ENCODE data around the gene L3HYPDH. TPM values are rescaled to one million over a fixed set of nuclear protein-coding genes. Genes with fewer than 3 reads are reported as not detected.

Gene L3HYPDH
- total RNA-seq, 3 donors from 2014 or later: 12.8 to 19.2 (median 16.1) TPM

- no peaks in the 10 kb centered on the region for H3K36me3 ChIP-seq (ENCODE audit: low read depth)
- no peak for TF ChIP-seq CTCF (IDR thresholded peaks at IDR 0.05)
- H3K4me3 ChIP-seq: peak overlapping the region; percentile 74
- ATAC-seq (peak; percentile 65), DNase-seq (no peak)
- no peaks in the 10 kb centered on the region for H3K9me3 ChIP-seq
- intact Hi-C loops (cut with DNase I, micrococcal nuclease): no loop called here
- H3K4me1 ChIP-seq (ENCODE audit: low read depth): peaks cover 32% of the 10 kb centered on the region
Measured at GRCh38 chr14:59484639-59485175, 499 bp upstream of the L3HYPDH start.

DNA sequence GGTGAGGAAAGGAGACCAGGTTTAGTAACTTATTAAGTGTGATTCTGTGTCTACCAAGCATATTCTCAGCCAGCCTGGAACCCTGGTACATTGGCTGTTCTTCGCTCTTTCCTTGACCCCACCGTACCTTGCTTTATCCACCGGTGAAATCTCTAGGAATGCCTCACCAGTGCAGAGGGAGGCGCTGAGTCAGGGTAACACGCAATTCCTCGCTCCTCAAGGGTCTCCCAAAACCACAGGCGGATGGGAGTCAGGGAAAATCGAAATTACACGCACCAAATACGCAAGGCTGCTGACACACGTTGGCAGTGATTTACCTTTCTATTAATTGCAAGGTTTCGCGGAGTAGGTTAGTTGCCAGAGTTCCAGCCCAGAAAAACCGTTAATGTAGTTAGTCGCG lies 845 bp downstream of the L3HYPDH start:
- Histone ChIP-seq H3K36me3 (ENCODE audit: low read depth) (no peaks in the 10 kb centered on the region), H3K4me3 (peak overlapping the region; percentile 74), H3K9me3 (no peaks in the 10 kb centered on the region), H3K4me1 (ENCODE audit: low read depth) (peaks cover 28% of the 10 kb centered on the region)
- TF ChIP-seq CTCF (IDR thresholded peaks at IDR 0.05): no peak
- intact Hi-C loops (cut with DNase I, micrococcal nuclease): no loop called here
- no peak for DNase-seq
- no peak for ATAC-seq

DNA sequence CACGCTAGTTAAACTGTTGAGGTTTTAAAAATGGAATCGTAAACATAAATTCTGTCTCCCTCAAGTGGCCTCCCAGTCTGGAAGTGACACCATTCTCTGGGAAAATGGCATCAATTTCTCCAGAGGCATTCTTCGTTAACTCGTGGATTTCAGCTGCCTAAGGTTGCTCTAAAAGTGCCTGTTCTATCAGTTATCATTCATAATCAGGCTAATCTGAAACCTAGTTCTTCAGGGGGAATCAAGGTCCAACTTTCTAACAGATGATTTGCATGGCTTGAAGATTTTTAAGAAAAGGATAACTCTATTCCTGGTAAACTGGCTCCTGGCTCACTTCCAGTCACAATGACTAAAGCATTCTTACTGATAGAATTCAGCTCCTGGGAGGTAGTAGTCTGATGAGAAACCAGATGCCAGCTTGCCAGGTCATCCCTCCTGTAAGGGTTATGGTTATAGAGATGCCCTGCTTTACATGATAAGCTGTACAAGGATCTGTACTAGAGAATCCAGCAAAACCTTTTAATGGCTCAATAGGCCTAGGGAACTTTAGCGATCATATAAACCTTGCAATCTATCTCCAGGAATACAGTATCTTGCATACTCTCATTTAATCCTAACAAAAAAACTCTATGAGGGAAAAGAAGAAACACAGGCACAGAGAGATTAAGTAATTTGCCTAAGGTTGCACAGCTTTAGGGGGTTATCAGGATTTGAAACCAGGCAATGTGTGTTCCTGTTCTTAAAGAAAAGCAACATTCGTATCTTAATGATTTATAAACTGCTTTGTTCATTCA lies 1.5 kb downstream of the L3HYPDH start:
- Histone ChIP-seq H3K4me3 (no peak overlapping the region), H3K36me3 (ENCODE audit: low read depth) (no peaks in the 10 kb centered on the region), H3K9me3 (no peaks in the 10 kb centered on the region), H3K4me1 (ENCODE audit: low read depth) (peaks cover 24% of the 10 kb centered on the region)
- DNase-seq (peak in 1 of 3 donors; percentile 32), ATAC-seq (no peak)
- intact Hi-C loops (cut with DNase I, micrococcal nuclease): no loop called here
- no peak for TF ChIP-seq CTCF (IDR thresholded peaks at IDR 0.05)

- peaks cover 24% of the 10 kb centered on the region for H3K4me1 ChIP-seq (ENCODE audit: low read depth)
- no peaks in the 10 kb centered on the region for H3K9me3 ChIP-seq
- DNase-seq: no peak
- H3K36me3 ChIP-seq (ENCODE audit: low read depth): no peaks in the 10 kb centered on the region
- no peak for TF ChIP-seq CTCF (IDR thresholded peaks at IDR 0.05)
- H3K4me3 ChIP-seq: no peak overlapping the region
- no peak for ATAC-seq
- intact Hi-C loops (cut with DNase I, micrococcal nuclease): no loop called here
Measured at GRCh38 chr14:59481871-59482540, 2.2 kb downstream of the L3HYPDH start.

DNA sequence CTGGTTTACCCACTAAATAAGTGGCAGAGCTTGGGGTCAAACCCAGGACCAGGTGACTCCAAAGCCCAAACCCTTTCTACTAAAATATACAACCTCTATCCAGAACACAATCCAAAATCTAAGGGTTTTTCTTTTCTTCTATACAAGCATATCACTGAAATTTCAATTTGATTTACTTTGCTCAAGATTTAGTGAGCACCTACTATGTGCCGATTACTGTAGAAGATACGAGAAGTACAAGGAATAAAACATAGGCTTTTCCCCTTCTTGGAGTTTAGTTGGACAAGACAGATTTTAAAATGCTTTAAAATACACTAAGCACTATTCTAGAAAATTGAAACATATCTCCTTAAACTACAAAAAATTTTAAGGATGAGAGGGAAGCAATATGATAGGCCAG lies 2.8 kb downstream of the L3HYPDH start:
- intact Hi-C loops (cut with DNase I, micrococcal nuclease): no loop called here
- DNase-seq (no peak), ATAC-seq (no peak)
- TF ChIP-seq CTCF (IDR thresholded peaks at IDR 0.05): no peak
- no peaks in the 10 kb centered on the region for H3K36me3 ChIP-seq (ENCODE audit: low read depth)
- peaks cover 18% of the 10 kb centered on the region for H3K4me1 ChIP-seq (ENCODE audit: low read depth)
- H3K4me3 ChIP-seq: no peak overlapping the region
- no peaks in the 10 kb centered on the region for H3K9me3 ChIP-seq
